OCI-M1 (cell line): ENCODE measurements around the gene EPN3.

ENCODE experiments used
- DNase-seq: peaks from one replicate; lab custom pipeline; 2025; lab: John Stamatoyannopoulos, UW

EPN3 gene

DNA sequence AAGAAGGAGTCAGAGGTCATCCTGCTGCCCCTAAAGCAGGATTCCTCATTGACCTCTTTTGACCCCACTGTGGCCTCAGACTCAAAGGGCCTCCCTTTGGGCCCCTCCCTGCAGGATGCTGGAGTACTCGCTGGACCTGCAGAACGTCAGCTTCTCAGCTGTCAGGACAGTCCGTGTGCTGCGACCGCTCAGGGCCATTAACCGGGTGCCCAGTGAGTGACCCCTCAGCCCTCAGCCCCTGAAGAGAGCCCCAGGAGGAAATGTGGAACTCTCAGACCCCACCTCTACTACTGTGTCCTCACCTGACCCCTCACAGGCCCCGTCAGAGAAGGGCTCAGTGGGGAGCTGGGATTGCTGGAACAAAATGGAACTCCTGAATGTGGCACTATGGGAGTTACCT, 37.1 kb downstream of the EPN3 start:
- no peak for DNase-seq

DNA sequence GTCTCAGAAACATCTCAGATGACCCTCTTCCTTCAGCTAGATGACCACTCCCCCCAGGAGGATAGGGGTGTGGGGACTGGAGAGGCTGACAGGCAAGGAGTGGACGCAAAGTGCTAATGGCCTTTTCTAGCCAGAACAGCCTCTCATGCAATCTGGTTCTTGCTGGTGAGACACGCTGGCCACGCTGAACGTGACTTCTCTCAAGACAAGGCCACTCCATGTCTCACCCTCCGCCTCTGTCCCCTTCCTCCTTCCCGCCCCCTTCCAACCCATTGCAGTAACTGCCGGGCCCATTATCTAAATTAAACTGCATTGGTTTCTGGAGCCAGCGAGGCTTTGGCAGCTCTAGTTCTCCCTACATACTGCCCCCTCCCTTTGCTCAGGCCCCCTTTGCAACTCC, 37.5 kb downstream of the EPN3 start:
- DNase-seq = no peak

DNA sequence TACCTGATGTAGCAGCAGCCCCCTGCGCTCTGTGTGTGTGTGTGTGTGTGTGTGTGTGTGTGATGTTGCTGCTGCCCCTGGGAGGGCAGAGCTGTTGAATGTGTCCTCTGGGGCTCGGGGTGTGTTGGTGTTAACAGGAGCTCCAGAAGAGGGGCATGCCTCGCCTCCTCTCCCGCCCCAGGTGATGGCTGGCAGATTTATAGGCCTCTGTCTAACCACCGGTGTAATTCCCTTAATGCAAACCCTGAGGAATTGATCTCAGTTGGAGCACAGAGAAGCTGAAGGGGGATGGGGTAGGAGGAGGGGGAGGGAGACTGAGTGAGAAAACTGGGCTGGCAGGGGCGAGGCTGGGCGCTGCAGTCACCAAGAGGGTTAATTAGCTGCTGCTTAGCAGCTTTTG, 38.0 kb downstream of the EPN3 start:
- DNase-seq = no peak

DNA sequence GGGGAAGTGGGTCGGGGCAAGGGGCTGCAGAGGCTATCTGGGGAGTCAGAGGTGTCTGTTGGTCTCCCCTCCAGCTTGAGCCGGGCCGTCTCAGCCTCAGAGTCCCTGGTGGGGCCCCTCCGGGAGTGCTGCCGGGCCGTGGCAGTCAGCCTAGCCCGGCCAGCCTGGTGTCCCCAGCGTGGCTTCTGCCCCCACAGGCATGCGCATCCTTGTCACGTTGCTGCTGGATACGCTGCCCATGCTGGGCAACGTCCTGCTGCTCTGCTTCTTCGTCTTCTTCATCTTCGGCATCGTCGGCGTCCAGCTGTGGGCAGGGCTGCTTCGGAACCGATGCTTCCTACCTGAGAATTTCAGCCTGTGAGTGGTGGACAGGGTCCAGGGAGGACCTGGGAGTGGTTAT, 39.1 kb downstream of the EPN3 start:
- no peak for DNase-seq

DNA sequence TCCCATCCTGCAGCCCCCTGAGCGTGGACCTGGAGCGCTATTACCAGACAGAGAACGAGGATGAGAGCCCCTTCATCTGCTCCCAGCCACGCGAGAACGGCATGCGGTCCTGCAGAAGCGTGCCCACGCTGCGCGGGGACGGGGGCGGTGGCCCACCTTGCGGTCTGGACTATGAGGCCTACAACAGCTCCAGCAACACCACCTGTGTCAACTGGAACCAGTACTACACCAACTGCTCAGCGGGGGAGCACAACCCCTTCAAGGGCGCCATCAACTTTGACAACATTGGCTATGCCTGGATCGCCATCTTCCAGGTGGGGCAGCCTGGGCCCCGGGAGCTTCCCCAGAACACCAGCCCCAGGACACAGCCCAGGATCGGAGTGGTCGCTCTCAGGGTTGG, 40.0 kb downstream of the EPN3 start:
- no peak for DNase-seq

DNA sequence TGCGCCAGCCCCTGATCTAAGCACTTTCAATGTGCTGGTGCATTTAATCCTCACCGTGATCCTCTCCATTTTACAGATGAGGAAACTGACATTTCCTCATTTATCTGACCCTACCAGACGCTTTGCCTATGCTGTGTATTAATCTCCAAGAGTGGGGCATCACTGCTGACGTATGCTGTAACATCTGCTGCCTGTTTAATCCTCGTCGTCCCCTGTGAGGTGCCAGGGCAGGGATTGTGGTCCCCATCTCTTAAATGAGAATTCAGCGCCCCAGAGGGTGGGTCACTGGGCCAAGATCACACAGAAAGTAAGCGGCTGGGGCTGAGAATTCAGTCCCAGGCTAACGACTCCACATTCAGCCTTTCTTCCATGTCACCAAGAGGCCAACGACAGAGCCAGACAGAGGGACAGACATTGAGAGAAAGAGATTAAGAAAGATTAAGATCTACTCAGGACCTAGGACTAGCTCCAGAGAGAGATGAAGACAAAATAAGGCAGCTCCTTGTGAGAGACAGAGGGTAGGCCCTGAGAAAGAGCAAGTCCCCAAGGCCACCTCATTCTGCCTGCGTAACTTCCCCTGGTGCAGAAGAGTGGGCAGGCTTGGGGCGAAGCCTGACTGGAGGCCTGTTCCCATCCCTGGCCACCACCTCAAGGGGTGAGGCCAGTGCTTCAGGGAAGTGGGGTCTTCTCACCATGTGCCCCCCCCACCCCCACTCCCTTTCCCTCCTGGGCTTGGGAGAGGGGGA, 41.5 kb downstream of the EPN3 start:
- DNase-seq = no peak

DNA sequence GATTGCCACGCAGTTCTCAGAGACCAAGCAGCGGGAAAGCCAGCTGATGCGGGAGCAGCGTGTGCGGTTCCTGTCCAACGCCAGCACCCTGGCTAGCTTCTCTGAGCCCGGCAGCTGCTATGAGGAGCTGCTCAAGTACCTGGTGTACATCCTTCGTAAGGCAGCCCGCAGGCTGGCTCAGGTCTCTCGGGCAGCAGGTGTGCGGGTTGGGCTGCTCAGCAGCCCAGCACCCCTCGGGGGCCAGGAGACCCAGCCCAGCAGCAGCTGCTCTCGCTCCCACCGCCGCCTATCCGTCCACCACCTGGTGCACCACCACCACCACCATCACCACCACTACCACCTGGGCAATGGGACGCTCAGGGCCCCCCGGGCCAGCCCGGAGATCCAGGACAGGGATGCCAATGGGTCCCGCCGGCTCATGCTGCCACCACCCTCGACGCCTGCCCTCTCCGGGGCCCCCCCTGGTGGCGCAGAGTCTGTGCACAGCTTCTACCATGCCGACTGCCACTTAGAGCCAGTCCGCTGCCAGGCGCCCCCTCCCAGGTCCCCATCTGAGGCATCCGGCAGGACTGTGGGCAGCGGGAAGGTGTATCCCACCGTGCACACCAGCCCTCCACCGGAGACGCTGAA, 43.2 kb downstream of the EPN3 start:
- no peak for DNase-seq

DNA sequence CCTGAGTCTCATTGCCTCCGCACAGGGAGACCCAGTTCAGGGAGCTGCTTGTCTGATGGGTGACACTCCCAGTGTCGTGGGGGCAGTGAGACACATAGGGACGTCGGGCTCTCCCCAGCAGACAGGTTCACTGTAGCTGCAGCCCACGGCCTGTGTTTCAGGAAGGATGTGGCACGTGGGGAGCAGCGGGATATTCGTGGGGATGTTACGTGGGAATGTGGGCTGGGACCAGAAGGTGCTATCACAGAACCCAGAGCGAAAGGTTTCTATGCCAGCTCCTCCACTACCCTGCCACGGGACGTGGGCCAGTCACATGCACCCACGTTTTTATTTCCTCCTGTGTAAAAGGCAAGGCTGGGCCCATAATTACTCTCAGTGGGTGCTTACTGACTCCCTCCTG, 44.3 kb downstream of the EPN3 start:
- DNase-seq = no peak

DNA sequence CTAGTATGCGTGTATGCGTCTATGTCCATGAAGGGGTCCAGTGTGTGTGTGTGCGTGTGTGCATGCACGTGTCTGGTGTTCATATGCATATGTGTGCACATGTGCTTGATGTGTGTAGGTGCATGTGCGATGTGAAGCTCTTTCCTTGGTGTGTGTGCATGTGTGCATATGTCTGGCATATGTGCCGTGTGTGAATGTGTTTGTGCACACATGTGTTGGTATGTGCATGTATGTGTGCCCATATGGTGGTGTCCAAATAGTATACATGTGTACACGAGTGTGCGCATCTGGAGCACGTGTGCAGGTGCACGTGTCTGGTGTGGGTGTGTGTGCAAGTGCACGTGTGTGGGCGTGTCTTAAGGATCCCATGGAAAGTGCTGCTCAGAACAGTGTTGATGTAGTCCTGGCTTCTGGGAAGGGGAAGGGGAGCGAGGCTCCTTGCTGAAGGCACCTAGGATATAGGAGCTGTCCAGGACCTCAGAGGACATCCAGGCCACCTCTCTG, 45.0 kb downstream of the EPN3 start:
- no peak for DNase-seq

DNA sequence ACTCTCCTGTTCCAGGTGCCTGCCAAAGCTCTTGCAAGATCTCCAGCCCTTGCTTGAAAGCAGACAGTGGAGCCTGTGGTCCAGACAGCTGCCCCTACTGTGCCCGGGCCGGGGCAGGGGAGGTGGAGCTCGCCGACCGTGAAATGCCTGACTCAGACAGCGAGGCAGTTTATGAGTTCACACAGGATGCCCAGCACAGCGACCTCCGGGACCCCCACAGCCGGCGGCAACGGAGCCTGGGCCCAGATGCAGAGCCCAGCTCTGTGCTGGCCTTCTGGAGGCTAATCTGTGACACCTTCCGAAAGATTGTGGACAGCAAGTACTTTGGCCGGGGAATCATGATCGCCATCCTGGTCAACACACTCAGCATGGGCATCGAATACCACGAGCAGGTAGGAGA, 45.6 kb downstream of the EPN3 start:
- DNase-seq = no peak

DNA sequence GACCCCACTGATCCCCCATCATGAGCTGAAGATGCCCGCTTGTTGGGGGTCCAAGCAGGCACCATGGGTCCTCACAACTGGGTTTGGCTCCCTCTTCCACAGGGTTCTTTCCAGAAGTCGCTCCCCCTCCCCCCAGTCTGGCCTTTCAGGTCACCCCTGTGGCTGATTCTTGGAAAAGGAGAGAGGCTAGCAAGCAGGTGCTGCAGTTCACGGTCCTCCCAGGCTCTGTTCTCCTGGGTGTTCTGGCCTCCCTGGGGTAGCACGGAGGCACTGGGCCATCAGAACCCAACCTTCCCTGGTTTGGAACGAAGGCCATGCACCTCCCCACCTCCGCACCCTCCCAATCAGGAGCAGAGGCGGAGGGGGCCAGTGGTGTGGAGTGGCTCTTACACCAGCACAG, 46.9 kb downstream of the EPN3 start:
- DNase-seq = no peak

DNA sequence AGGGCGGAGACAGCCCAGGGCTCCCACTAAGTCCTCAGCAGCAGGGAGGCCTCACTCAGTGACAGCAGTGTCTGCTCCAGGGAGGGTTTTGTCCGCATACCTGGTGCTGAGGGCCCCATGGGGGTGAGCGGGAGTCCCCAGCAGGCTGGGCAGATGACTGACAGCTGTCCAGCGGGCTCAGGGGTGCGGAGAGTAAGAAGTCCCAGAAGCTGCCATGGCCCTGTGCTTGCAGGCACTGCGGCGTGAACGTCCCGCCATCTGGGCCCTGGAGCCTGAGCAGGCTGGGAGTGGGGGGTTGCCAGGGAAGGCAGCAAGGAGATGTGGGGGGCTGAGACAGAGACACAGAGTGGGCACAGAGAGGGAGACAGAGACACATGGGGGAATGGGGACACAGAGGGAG, 48.1 kb downstream of the EPN3 start:
- no peak for DNase-seq

DNA sequence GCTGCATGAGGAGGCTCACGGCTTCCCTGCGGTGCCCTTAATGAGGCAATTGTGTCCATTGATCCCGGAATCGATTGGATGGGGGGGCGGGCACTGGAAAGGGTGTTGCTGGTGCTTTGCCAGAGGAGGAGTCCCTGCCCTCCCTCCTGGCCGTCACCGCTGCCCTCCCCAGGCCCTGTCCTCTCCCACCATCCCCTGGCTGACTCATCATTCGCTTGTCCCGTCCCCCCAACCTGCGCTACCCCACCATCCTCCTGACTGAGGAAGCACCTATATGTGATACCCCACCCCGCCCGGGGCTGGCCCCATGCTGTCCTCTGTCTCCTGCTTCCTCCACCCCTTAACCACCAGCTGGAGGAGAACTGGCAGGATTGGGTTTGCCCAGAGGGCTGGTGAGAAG, 48.8 kb downstream of the EPN3 start:
- DNase-seq = no peak

DNA sequence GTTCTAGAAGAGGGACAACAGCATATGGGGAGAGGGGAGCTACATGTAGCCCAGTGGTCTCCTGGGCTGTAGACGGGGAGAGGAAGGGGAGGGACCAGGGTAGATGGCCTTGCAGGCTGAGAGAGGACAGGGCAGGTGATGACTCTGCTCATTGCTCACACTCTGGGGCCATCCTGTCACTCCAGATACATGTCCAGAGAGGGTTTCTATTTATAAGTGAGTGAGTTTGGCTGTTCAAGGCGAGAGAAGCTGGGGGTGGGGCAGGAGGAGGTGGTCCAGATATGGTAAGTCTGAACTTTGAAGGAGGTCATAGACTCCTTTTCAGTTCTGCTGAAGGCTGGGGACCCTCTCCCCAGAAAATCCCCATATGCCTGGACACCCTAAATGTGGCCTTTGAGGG, 50.2 kb downstream of the EPN3 start:
- no peak for DNase-seq

DNA sequence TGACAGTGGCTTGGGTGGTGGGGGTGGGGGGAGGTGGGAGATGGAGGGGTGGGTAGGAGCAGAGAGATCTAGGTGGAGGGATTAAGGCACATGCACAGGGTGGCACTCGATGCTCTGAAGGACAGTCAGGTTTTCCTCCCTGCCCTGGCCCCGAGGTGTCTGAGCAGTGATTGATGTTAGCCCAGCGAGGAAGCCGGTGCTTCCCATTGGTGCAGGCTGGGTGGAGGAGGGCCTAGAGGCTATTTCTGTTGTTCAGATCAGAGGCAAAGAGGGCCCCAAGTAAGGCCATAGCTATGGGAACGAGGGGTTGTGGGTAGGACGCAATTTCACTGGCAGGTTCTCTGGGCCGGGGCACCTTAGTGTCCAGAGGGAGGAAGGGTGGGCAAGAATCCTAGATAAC, 51.1 kb downstream of the EPN3 start:
- no peak for DNase-seq

DNA sequence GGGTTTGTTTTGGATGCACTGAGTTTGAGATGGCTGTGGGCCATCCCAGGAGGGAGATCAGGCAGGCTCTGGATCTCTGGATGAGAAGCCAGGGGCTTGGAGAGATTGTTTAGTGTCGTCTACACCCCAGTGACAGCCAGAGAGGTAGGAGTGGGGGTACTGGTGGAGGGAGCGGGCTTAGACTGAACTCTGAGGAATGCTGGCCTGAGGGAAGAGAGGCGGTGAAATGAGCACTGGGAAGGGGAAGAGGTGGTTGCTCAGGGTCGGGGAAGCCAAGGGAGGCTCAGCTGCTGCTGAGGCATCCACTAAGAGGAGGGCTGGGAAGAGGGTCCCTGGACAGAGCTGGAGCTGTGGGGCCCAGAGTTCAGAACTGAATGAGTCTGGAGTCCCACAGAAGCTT, 51.6 kb downstream of the EPN3 start:
- no peak for DNase-seq

DNA sequence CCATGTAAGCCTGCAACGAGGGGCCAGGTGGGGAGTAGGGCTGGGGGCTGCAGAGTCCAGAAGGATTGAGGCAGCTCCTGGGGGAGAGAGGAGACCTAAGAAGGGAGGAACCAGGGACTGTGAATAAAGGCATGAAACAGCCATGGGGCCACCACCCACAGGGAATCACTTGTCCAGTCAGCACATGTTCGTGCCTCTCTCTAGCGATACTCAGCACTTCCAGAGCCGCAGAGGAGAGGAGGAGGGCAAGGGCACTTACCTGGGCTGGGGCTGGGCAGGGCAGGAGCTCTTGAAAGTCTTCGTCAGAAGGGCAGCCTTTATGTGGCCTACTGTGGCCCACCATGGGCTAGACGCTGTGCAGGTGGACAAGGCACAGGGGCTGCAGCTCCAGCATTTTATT, 52.2 kb downstream of the EPN3 start:
- no peak for DNase-seq

DNA sequence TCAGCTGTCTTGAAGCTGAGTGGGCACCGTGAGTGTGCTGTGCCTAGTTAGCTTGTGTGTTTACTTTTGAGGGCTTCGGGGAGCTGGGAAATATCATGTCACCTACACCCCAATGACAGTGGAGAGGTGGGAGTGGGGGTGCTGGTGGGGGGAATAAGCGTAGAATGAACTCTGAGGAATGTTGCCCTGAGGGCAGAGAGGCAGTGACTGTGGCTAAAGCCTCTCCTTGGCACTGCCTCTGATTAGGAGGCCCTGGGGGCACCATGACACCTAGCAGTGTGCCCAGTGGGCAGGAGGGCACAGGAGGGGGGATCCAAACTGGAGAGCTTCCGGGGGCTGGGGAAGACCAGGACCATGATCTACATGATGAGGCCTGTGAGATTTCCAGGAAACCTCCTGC, 52.8 kb downstream of the EPN3 start:
- DNase-seq = no peak

DNA sequence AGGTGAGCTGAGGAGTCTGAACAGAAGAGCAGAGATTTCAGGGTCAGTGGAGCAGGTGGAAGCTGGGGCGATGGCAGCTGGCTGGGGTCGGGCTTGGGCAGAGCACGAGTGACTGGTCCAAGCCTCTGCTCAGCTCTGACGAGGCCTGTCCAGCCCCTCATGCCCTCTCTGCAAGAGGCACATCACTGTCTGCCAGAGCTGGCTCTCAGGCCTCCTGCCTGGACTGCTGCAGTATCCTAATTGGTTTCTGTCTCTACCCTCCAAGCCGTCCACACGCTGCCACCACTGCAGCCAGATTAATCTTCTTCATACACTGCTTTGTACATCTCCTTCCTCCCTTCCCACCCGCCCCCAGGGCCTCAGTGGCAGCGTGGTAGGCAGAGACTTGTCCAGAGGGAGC, 53.4 kb downstream of the EPN3 start:
- no peak for DNase-seq

DNA sequence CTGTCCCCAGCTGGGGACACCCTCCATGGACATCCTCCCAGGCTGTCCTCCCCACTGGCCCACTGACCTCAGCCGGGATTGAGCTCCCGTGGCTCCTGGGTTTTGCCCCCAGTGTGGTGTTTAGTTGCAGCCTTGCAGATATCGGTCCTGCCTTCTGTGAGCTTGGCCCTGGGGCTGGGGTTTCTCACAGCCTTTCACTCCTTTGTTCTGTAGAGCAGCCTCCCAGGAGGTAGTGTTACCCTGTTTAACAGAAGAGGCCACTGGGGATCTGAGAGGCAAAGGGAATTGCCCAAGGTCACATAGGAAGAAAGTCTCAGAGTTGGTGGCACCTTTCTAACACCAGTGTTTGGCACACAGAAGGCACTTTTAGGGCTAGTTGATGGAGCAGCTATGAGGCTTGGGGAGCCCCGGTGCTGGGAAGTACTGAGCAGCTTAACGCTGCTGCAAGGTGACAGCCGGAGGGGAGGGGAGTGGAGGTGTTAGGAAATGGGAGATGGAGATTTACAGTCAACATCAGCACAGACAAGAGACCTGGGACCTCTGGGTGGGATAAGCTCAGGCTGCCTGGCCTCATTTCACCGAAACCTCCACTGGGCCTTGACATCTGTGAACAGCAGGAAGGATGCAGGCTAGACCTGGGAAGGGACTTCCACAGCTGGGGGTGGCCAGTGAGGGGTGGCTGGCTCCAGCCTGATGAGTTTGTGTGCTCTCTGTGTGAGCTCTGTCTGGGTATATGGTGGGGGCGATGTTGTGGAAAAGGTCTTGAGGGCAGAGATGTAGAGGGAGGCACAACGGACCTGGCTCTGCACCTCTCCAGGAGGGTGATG, 54.1 kb downstream of the EPN3 start:
- DNase-seq = no peak

DNA sequence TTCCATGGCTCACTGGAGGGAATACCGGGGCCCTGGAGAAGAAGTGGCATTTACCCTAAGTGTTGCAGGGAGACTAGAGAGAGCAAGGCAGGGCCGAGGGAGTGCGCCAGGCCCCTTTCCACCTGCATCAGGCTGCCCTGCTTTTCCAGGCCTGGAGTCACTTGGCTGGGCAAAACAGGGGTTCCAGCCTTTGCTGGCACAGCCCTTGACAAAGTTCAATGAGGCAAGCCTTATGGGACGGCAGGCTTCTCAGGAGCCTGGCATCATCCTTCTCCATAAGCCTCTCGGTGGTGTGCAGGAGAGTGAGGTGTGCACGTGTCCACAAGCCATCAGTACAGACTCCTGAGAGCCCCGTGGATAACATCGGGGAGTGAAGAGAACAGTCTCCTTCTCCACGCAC, 55.0 kb downstream of the EPN3 start:
- no peak for DNase-seq

DNA sequence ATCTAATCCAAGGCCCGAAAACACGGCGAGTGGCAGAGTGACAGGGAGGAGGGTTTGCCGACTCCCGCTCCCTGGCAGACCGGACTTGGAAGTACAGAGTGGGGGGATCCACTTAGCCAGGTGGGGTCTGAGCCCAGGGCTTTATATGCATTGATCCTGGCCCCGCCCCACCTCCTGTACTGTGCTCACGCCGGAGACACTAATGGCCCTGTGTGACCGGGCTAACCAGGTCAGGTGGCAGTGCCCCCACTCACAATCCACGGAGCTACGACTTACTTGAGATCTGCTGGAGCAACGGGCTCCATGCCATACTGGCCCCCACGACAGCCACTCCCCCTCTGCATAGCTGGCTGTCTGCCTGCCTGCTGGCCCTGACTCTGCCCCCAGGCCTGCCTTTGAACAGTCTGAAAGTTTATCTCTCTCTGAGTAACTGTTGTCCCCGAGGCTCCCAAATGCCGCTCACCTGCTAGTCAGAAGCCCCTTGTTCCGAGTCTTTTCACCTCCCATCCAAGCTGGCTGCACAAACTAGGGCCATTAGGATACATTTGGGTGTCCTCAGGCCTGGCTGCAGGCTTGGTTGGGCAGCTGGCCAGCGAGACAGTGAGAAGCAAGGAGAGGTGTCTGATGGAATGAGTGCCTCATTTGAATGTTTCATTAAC, 56.0 kb downstream of the EPN3 start:
- no peak for DNase-seq
